MV-4-11 (cell line): Measurements from ENCODE around the gene KIAA1328.

Experiments used
- DNase-seq: peaks from one replicate; lab custom pipeline; 2025; lab: John Stamatoyannopoulos, UW

The KIAA1328 gene

DNA sequence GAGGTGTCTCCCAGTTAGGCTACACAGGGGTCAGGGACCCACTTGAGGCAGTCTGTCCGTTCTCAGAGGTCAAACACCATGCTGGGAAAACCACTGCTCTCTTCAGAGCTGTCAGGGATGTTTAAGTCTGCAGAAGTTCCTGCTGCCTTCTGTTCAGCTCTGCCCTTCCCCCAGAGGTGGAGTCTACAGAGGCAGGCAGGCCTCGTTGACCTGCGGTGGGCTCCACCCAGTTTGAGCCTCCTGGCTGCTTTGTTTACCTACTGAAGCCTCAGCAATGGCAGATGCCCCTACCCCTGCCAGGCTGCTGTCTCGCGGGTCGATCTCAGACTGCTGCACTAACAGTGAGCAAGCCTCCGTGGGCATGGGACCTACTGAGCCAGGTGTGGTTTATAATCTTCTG is 390.3 kb downstream of the KIAA1328 start:
- no peak for DNase-seq

DNA sequence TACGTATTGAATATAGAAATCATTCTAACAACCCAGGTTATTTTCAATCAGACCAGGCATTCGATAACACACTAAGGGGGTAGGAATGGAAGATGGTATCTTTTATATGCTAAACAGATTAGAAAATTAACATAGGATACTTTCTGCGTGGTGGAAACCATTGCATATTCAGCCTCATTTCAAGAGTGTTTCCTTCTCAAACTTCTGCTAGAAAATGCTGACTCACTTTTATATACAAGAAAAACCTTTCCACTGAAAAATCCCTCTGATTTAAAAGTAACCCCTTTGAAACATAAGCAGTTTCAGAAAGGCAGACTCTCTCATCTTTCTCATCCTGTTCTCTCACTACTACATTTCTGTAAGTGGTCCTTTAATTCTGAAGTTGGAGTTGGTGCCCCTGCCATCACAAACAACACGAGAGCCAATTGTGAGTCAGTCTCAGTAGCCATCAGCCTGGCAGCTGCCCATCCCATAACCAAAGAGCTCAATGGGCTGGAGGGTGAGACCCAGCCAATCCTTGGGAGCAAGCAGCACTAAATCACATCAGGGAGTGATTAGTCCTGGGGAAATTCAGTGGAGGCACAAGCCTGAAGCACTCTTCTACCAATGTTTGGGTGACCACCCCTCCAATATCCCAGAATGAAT is 393.5 kb downstream of the KIAA1328 start:
- DNase-seq, result no peak

DNA sequence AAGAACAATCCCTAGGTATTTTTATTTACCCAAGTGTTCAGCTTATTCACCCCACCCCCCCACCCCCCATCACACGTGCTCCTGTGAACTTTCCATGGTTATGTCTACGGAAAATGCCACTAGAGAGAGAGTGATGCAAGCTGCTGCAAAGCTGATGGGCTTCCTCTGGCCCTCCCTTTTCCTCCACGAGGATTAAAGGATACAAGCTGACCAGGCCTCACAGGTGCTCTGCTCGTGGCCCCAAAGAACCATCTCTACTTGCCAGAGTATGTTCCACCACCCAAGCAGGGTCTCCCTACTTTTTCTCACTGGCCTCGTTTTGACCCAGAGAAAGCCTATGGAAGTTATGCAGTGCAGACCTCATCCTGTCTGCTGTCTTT is 394.1 kb downstream of the KIAA1328 start:
- no peak for DNase-seq

DNA sequence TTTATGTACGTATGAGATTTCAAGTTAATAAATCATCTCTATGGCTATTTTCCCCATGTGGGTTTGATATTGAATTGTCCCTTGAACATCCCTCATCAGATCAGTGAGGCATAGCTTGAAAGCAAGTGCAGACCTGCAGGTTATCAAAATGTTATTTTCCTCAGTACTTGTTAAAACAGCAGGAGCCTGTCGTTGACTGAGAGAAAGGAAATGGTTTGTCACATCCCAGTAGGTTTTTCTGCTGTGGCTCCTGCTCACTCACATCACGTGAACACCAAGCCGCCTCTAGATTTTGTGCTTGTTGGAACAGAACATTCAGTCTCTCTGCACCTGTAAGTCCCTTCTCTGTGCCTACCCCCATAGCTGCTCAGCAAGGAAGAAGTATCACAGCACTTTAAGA is 396.4 kb downstream of the KIAA1328 start:
- no peak for DNase-seq

DNA sequence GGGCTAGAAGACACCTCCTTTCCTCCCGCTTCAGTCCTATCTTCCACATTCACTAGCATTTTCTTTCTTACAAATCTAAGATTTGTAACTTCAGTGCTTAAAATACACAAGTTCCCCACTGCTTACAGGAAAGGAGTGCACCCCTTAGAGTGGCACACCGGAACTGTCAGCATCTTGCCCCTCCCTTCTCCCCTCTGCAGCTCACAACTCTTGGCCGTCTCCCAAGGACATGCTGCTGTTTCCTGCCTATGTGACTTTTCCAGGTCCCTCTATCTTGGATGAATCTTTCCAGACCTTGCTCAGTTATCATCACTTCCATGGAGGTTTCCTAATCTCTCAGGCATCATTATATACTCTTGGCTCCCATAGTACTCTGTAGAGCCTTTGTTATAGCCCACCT is 401.8 kb downstream of the KIAA1328 start:
- DNase-seq, result no peak

DNA sequence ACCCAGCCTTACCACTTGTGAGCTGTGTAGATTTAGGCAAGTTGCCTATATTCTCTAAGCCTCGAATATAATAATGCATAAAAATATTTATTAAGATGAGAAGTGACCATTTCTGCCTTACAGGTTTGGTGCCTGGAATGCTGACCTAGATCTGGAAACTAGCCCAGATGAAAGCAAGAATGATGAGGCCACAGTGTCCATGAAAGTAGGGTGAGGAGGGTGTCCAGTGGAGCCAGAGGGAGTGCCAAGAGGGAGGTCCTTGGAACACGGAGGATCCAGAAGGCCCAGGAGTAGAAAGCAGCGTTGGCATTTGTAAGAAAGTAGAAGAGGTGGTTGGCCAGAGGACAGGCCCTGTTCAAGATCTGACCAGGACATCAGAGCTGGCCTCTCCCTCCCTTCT is 402.3 kb downstream of the KIAA1328 start:
- DNase-seq, result no peak

DNA sequence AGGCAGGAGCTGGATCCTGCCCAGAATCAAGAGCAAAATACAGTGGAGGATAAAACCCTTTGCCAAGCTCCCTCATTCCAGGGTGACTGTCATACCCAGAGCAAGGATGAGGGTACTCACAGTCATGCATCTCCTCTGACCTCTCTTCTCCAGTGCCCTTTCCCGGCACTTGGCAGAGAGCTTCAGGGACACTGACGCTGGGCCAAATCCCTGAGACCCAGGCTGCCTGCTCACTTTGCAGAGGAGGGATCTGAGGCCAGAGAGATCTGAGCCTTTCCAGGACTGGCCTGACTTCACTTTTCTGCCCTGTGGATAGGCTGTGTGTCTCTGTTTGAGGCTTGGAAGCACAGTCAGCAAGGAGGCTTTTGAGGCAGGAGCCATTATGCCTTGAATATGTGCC is 406.7 kb downstream of the KIAA1328 start:
- no peak for DNase-seq

DNA sequence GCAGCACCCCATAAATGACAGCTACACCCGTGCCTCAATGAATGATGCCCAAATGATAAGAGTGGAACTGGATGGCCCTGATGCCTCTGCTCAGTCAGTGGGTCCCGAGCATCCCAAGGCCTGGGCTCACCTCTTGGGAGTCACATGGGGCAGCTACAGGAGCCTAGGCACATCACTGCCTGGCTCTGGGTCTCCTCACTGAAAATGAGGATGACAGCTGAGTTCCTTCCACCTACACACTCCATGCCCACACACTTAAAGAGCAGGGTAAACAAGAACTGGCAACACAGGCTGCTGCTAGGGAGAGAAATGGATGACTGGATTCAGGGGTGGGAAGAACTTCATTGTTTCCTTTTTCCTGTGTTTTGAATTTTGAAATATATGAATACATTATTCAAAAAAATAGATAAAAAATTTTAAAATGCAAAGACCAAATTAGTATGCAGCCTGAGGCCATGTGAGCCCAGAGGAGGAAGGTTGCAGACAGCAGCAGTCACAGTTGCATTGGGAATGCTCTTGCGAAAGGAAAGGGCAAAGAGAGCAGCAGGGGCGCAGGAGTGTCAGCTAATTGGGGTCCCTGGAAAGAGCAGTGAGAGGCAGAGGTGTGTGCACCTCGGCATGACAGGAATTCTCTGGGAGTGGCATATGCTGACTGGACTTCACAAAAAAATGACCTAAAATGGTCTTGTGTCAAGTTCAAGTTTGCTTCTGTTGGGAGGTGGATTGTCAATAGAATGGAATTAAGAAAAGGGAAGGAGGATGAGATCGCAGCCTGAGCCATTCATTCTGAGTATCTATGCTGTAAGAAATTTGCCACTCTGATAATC is 409.6 kb downstream of the KIAA1328 start:
- no peak for DNase-seq

DNA sequence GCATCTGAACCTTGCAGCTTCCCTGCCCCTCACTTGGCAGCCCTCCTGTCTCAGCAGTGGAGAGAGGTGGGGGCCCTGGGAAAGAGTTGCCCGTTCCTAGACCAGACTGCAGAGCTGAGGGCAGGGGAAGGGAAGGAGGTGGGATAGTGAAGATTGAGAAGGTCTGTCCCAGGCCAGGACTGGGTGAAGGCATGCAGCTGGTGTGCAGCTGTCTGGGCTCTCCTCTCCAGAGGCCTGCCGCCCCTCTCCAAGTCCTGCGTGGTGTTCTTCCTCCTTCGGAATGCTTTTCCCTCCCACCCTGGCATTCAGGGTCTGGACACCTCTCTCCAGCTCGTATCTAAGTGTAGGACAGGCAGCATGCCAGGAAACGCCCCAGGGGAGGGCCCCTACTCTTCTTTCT is 413.2 kb downstream of the KIAA1328 start:
- no peak for DNase-seq

DNA sequence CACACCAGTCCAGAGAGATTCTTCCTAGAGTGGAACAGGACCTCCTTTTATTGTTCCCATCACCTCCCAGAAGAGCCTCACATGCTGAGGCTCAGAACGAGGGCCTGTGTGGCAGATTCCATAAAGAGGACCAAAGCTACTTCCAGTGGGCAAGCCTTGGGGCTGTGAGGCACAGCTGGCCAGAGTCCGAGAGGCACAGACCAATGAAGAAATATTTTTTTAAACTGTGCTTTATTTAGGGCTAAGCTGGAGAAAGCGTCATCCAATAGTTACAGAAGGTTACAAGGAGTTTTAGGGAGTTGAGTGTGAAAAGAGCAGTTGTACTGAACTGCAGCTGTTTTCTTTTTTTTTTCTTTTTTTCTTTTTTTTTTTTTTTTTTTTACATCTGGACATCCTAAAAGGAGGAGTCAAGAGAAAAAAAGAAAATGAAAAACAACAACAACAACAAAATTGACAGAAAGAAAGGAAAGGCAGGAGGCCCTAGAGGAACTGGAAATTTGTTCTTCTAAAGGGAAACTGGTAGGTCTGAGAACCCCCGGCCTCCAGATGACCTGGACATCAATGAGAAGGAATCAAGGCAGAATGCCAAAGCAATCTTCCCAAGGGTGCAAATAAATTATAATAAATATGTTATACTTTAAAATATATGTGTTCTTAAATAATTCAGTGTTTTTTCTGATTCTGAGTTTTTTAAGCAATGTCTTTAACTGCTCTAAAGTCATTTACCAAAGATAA is 414.1 kb downstream of the KIAA1328 start:
- no peak for DNase-seq

DNA sequence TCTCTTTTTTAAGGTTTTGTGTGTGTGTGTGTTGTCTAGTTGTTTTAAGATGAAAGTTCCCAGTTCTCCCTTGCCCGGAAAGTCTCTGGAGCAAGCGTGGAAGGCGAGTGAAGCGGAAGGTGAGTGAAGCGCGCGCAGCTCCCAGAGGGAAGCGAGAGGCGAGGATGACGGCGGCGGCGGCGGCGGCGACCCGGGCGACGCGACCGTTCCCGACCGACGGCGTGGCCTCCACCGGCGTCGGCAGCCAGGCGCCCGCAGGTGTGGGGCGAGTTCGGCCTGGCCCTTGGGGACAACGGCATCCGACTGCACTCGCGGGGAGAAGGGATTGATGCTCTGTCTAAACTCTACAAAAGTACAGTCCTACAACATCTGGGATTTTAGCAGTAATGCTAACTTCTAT is 414.8 kb downstream of the KIAA1328 start:
- no peak for DNase-seq

DNA sequence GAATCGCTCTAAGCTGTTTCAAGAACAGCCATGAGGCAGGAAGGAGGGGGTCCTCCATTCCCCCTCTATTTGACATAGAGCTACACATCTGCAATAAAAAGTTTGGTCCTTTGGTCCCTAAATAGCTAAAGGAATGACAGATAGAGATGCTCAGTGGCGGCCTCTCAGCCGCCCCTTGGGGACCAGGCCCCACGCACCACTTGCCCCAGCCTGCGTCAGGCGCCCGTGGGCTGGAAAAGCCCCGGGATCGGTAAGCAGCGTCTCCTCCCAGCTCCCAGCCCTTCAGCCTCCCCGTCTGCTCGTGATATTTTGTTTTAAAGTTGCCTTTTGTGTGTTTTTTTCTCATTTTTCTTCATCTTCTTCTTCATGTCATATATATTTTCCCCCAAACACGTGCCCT is 415.7 kb downstream of the KIAA1328 start:
- no peak for DNase-seq

DNA sequence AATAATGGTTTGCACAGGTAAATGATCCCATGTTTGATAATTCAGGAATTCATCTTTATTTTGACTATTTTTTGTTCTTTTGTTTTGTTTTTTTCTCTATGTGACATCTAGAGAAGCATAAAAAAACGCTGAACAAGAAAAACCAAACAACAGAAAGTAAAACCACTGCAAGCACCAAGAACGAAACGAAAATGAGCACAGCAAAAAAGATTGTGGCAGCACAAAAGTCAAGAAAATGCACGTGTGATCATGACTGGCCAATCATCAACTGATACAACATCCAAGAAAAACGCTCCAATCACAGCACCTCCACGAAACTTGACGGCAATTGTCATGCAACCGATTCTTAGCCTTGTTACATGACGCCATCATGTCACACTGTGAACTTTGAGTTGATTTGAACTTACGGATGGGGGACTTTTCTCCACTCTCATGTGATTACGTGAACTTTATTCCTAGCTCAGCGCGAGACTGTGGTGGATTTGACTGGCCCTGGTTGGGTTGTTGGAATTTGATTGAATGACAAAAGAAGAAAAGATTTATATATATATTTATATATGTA is 417.9 kb downstream of the KIAA1328 start:
- DNase-seq, result no peak

DNA sequence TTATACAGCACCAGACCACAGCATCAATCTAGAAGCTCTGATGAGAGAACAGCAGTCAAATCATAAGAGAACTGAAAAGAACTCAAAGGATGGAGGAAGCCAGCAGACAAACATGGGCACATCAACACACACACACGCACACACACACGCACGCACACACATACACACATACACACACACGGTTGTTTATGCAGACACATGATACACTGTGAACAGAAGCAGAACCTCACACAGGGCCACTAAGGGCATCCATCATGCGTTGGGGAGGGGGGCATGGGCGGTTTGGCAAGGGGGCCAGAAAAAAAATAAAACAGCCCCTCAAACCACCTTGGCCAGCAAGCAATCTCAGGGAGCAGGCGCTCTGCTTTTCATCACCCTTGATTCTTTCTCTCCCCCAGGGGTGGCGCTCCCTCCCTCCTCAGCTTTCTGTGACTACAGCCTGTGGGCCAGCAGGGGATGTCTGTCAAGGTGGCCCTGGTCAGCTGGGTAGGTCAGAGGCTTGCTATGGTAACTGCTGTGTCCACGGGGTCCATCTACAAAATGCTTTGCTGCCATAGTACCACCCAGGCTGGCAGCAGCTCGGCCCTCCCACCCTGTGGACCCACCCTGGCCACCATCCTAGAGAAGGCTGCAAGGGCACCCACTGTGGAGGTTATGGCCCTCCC is 418.7 kb downstream of the KIAA1328 start:
- no peak for DNase-seq

DNA sequence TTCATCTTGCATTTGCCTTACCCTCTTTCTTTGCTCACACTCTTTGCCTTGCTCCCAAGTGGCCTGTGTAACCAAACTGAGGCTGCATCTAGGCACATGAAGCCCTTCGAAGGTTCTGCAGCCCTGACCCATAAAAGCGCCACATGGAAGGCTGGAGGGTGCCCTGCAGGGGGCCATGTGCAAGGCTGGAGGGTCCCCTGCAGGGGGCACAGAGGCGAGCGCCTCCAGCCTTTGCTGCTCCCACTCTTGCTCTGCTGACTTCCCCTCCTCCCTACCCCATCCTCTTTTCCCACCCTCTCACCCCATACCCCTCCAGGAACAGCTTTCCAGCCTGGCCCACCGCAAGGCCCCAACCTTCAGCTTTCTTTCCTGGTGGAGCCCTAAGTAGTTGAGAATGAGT is 419.4 kb downstream of the KIAA1328 start:
- no peak for DNase-seq

DNA sequence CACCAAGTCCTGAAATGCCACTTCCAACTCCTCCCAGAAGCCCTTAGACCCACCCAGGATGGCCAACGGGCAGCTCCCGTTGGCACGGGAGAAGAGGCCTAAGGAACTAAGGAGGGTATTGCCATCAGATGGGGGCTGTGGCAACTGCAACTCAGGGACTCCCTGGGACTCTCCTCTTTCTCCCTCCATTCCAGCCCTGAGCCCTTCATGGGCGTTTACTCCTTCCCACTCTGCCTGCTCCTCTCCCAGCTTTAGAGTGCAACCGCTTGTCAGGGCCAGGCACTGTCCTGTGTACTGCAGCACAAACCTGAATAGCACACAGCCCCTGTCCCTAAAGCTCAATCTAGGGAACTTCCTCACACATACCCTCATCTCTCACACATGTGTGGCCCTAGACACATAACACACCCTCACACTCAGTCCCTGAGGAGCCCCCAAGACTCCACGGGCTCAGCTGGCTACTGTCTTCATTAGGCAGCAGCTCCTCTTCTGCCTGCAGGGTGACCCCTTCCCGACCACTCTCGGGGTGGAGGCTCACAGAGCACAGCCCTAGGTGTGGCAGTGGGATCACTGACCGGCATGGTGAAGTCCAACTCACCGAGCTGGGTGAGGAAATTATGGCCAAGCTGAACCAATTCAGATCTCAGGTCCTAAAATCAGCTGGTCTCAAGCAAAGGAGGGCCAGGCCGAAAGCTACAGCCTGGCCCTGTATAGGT is 420.4 kb downstream of the KIAA1328 start:
- no peak for DNase-seq

DNA sequence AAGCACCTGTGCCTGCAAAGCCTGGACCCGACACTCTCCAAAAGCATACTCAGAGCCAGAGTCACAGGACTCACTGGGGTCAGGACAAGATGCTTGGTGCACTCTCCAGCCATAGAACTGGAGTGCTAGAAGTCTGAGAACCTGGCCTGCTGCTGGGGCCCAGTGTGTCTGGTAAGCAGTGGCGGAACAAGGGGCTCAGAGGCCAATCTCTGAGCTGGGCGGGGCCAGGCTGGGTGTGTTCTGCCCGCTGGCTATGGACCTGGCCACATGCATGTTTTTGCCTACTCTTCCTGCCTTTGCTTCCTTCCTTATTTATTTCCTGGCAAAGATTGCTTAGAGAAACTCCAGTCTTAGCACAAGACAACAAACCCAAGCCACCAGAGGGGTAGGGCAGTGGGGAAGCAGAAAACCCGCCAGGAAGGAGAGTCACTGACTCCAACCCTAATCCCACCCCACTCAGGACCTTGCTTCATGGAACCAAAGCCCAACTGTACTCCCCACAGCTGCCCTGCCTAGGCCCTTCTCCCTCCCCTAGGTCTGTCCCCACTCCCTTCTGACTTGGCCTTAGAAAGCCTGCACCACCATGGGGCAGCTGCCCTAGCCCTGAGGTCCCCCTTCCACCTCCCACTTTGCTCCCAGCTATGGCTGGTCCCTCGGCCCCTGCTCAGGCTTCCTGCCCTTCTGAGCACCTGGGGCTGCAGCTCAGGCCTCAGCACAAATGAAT is 421.1 kb downstream of the KIAA1328 start:
- DNase-seq, result no peak

DNA sequence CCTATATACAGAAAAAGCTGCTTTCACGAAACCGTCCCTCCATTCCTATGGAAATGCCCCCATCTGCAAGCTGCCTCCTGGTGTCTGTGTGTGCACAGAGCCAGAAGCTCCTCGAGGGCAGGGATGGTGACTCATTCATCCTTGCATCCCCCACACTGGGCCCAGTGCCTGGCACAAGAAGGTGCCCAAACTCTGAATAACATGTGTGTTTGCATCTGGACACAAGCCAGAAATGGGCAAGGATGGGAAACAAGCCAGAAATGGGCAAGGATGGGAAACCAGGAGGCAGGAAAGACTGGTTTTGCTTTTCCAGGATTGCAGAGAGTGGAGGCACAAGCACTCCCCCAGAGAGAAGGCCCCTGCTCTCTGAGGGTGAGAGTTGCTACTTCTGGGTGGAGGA is 422.8 kb downstream of the KIAA1328 start:
- DNase-seq, result no peak

DNA sequence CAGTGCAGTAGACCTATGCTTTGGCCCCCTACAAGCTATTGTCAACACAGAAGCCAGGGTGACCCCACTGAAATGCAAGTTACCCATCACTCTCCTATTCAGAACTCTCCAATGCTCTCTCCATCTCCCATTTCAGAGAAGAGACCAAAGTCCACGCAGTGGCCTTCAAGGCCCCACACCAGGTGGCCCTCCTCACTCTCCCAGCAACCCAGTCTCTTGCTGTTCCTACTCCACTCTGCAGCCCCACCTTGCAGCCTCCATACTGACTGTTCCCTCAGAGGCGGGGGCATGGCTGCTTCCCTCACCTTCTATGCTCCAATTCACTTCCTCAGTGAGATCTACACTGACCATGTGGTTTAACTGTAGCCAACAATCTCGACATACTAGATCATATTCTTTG is 423.4 kb downstream of the KIAA1328 start:
- no peak for DNase-seq

DNA sequence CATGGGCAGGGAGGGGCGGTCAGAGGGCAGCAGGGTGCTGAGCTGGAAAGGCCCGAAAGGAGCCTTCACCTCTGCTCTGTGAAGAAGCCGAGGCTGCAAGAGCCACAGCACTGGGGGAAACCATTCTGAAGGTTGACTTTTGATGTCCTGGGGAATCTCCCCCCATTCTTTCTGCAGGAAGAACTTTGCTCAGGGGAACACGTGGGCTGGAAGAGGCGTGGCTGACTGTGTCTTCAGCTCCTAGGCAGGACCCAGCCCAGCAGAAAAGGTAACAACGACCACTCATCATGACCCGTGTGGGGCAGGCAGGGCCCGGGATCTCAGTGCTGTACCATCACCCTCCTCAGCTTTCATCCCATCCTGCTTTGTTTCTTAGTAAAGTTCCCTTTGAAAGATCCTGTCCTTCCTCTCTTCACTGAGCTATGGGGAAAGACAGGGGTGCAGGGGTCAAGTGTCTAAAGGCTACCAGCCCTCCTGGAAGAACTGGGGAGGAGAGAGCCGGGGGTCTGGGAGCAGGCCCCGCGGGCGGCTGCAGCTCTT is 424.0 kb downstream of the KIAA1328 start:
- DNase-seq, result no peak
